Muscle of leg (tissue), 11 donors: ENCODE data around the gene KIRREL3. TPM values are rescaled to one million over a fixed set of nuclear protein-coding genes. Genes with fewer than 3 reads are reported as not detected.
A peak's percentile ranks its signal among the peaks of the same experiment; 100 is the strongest.

Experiments used
- DNase-seq: peaks from one replicate; pipeline ENCODE4 v3.0.0; 2013
- H3K27ac ChIP-seq: one replicate; pipeline ENCODE4 v1.5.1; 2013; ENCODE audit warnings: mild to moderate bottlenecking, low read length, control low read depth
- H3K27me3 ChIP-seq: one replicate; pipeline ENCODE4 v1.6.1; 2013; ENCODE audit warnings: low read length; ENCODE audit not compliant: control insufficient read depth, insufficient read depth
- H3K36me3 ChIP-seq: one replicate; pipeline ENCODE4 v1.6.1; 2013; ENCODE audit warnings: low read length; ENCODE audit not compliant: control insufficient read depth, insufficient read depth
- H3K4me1 ChIP-seq: one replicate; pipeline ENCODE4 v1.6.1; 2013; ENCODE audit warnings: low read length; ENCODE audit not compliant: control insufficient read depth, insufficient read depth
- H3K4me3 ChIP-seq: one replicate; pipeline ENCODE4 v1.5.1; 2013; ENCODE audit warnings: low read length, control low read depth
- H3K9me3 ChIP-seq: replicated peaks from 2 replicates; pipeline ENCODE4 v1.6.1; 2013; ENCODE audit warnings: low read depth, low read length; ENCODE audit not compliant: control insufficient read depth
- WGBS: methylation state at CpG from one replicate; pipeline ENCODE4 v1.1.5; 2013; ENCODE audit warnings: missing lambda C conversion rate; ENCODE audit not compliant: insufficient coverage; 5-methylcytosine and 5-hydroxymethylcytosine counted together
- polyA plus RNA-seq, 8 donors: library from polyadenylated mRNA; unstranded; fragments of 120-200 nt; gene quantifications; one replicate each; pipeline versions ENCODE4 v1.2.1 to v1.2.3, GENCODE V29; 2013; ENCODE audit warnings: inconsistent platforms in 1 of 8, low replicate concordance in 1 of 8; ENCODE audit not compliant: insufficient read length in 8 of 8, insufficient read depth in 1 of 8
- total RNA-seq: library from RNA; stranded (reverse); fragments of 120-200 nt; gene quantifications from one replicate; pipeline ENCODE4 v1.2.4, GENCODE V29; 2013

KIRREL3 gene
- total and polyA plus RNA-seq, 9 donors, result 0.27 to 1.8 (median 0.93) TPM

GRCh38 chr11:126638648-126639047 lies 361.9 kb downstream of the KIRREL3 start:
- Histone ChIP-seq H3K27me3 (peaks cover 20% of the 10 kb centered on the region), H3K36me3 (no peaks in the 10 kb centered on the region), H3K4me1 (no peaks in the 10 kb centered on the region), H3K27ac (no peak overlapping the region), H3K4me3 (no peak overlapping the region), H3K9me3 (no peaks in the 10 kb centered on the region)
- WGBS, result 40% methylated on average over 1 of the region's 5 CpGs
- no peak for DNase-seq

GRCh38 chr11:126637795-126638175 lies 362.8 kb downstream of the KIRREL3 start:
- H3K9me3 ChIP-seq, result no peaks in the 10 kb centered on the region
- H3K4me3 ChIP-seq, result no peak overlapping the region
- no peak overlapping the region for H3K27ac ChIP-seq
- H3K4me1 ChIP-seq, result no peaks in the 10 kb centered on the region
- H3K36me3 ChIP-seq, result no peaks in the 10 kb centered on the region
- 42% methylated on average over 1 of the region's 2 CpGs for WGBS
- peaks cover 23% of the 10 kb centered on the region for H3K27me3 ChIP-seq
- peak; percentile 43 for DNase-seq

- DNase-seq, result no peak
- H3K4me3 ChIP-seq, result no peak overlapping the region
- WGBS, result 46% methylated on average over 3 of the region's 5 CpGs
- H3K9me3 ChIP-seq, result no peaks in the 10 kb centered on the region
- peaks cover 26% of the 10 kb centered on the region for H3K27me3 ChIP-seq
- no peaks in the 10 kb centered on the region for H3K4me1 ChIP-seq
- no peaks in the 10 kb centered on the region for H3K36me3 ChIP-seq
- H3K27ac ChIP-seq, result no peak overlapping the region
Observed at GRCh38 chr11:126636911-126637794, 363.4 kb downstream of the KIRREL3 start.

- Histone ChIP-seq H3K27ac (no peak overlapping the region), H3K4me3 (no peak overlapping the region), H3K27me3 (peaks cover 30% of the 10 kb centered on the region), H3K36me3 (no peaks in the 10 kb centered on the region), H3K4me1 (no peaks in the 10 kb centered on the region), H3K9me3 (no peaks in the 10 kb centered on the region)
- DNase-seq, result no peak
- WGBS, result no CpG with 5 or more reads among the region's 3 CpGs
Observed at GRCh38 chr11:126635511-126635910, 365.1 kb downstream of the KIRREL3 start.

- H3K9me3 ChIP-seq, result no peaks in the 10 kb centered on the region
Observed at GRCh38 chr11:126634963-126635362, 365.6 kb downstream of the KIRREL3 start.

GRCh38 chr11:126633330-126633729 lies 367.2 kb downstream of the KIRREL3 start:
- peaks cover 12% of the 10 kb centered on the region for H3K4me1 ChIP-seq
- H3K9me3 ChIP-seq, result no peaks in the 10 kb centered on the region
- H3K27me3 ChIP-seq, result peaks cover 30% of the 10 kb centered on the region
- no peak for DNase-seq
- WGBS, result 75% methylated on average over 2 of the region's 3 CpGs
- no peaks in the 10 kb centered on the region for H3K36me3 ChIP-seq
- H3K27ac ChIP-seq, result no peak overlapping the region
- no peak overlapping the region for H3K4me3 ChIP-seq

More at GRCh38 chr11:126634963-126635362, 365.6 kb downstream of the KIRREL3 start:
- DNase-seq, result no peak
- WGBS, result 100% methylated on average over 1 of the region's 2 CpGs
- no peaks in the 10 kb centered on the region for H3K36me3 ChIP-seq
- no peaks in the 10 kb centered on the region for H3K4me1 ChIP-seq
- H3K27me3 ChIP-seq, result peaks cover 30% of the 10 kb centered on the region
- no peak overlapping the region for H3K27ac ChIP-seq
- H3K4me3 ChIP-seq, result no peak overlapping the region

GRCh38 chr11:126630893-126631798 lies 369.4 kb downstream of the KIRREL3 start:
- 81% methylated on average over 8 of the region's 10 CpGs for WGBS
- DNase-seq, result no peak
- H3K9me3 ChIP-seq, result no peaks in the 10 kb centered on the region
- no peak overlapping the region for H3K4me3 ChIP-seq
- peaks cover 22% of the 10 kb centered on the region for H3K4me1 ChIP-seq
- H3K27ac ChIP-seq, result no peak overlapping the region
- H3K27me3 ChIP-seq, result peaks cover 25% of the 10 kb centered on the region
- H3K36me3 ChIP-seq, result no peaks in the 10 kb centered on the region

DNA sequence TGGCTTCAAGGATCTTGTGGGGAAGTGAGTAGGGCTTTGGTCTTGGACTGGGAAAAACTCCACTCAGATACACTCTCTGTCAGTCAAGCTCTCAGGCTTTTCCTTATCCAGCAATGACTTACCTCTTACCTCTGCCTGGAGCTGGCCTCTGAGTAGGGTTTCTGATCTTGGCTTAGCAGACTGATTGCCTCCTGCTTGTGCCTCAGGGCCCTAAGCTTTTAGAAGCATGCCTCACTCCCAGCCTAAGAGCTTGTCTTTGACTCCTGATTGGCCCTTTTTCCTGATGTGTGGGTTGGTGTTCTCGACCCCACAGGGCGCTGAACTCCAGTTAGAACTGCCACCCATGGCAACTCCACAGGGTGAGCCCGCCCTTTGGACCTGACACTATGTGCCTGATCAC lies 370.1 kb downstream of the KIRREL3 start:
- no peaks in the 10 kb centered on the region for H3K36me3 ChIP-seq
- H3K27ac ChIP-seq, result no peak overlapping the region
- H3K9me3 ChIP-seq, result no peaks in the 10 kb centered on the region
- DNase-seq, result no peak
- whole genome bisulfite sequencing, result 96% methylated on average over 2 of the region's 3 CpGs
- H3K4me1 ChIP-seq, result peaks cover 22% of the 10 kb centered on the region
- H3K27me3 ChIP-seq, result peaks cover 25% of the 10 kb centered on the region
- no peak overlapping the region for H3K4me3 ChIP-seq

DNA sequence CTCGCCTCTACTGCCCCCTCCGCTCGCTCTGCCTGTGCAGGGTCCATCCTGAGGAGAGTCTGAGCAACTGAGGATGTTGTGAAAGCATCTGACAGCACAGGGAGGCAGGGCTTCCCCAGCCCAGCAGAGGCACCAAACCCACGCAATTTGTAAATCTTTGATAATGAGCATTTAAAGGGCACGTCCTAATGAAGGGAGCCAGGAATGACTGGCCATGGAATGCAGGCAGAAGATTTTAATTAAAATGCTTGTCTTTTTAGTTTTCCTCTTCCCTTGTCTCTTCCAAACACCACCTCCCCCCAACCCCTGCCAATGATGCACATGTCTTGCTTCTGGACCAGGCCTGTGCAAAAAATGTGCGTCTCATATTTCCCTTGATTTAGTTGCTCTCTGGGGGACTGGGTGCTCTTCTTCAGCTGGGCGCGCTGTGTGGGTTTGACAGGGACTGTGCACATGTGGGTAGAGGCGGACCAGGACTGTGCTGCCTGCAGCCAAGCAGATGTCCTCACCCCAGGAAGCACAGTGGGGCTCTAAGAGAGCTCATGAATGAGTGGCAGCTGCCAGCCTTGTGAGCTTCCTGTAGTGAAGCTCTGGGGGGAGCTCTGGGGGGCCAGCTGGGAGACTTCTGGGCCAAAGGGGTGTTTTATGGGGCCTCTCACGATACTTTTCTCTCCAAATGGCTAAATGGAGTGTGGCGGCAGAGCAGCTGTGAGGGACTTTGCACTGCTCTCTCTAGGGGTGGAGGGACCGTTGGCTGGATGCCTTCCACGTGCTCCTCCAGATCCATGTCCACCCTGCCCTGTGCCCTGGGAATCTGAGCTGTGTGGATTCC lies 371.6 kb downstream of the KIRREL3 start:
- H3K4me3 ChIP-seq, result no peak overlapping the region
- WGBS, result 37% methylated on average over 5 of the region's 13 CpGs
- no peaks in the 10 kb centered on the region for H3K9me3 ChIP-seq
- peak overlapping the region; percentile 42 for H3K27ac ChIP-seq
- H3K36me3 ChIP-seq, result no peaks in the 10 kb centered on the region
- H3K4me1 ChIP-seq, result peaks cover 22% of the 10 kb centered on the region
- peaks cover 14% of the 10 kb centered on the region for H3K27me3 ChIP-seq
- peak; percentile 88 for DNase-seq
